Neural cell (in vitro differentiated cells): ENCODE measurements around the gene CYP3A4. TPM values are rescaled to one million over a fixed set of nuclear protein-coding genes. Genes with fewer than 3 reads are reported as not detected.

Source experiments
- H2AFZ ChIP-seq: fragments of 200-600, 300-800 bp; sonication (generic), shearing (Covaris generic); 2 replicates; pipeline ENCODE4 v1.6.0; 2014; ENCODE audit warnings: low read depth, mild to moderate bottlenecking, antibody characterized with exemption, low read length, moderate library complexity
- H3F3A ChIP-seq: fragments of 200-600 bp; shearing (Covaris generic); 2 replicates; pipeline ENCODE4 v1.6.1; 2016; ENCODE audit warnings: mild to moderate bottlenecking, moderate library complexity, mixed read lengths, antibody characterized with exemption, low read length; ENCODE audit not compliant: insufficient read depth, poor library complexity, severe bottlenecking
- H3K27ac ChIP-seq: fragments of 200-600, 300-800 bp; sonication (generic), shearing (Covaris generic); 2 replicates; pipeline ENCODE4 v1.5.1; 2014; ENCODE audit warnings: mild to moderate bottlenecking, low read length, moderate library complexity
- H3K27me3 ChIP-seq: fragments of 300-800, 200-600 bp; sonication (generic), shearing (Covaris generic); 2 replicates; pipeline ENCODE4 v1.6.0; 2014; ENCODE audit warnings: mild to moderate bottlenecking, low read depth, low read length, moderate library complexity; ENCODE audit not compliant: insufficient read depth
- H3K36me3 ChIP-seq: fragments of 300-800, 200-600 bp; sonication (generic), shearing (Covaris generic); 2 replicates; pipeline ENCODE4 v1.5.1; 2014; ENCODE audit warnings: mild to moderate bottlenecking, antibody characterized with exemption, low read length, moderate library complexity; ENCODE audit not compliant: insufficient read depth
- H3K4me2 ChIP-seq: fragments of 300-800, 200-600 bp; sonication (generic), shearing (Covaris generic); 2 replicates; pipeline ENCODE4 v1.6.0; 2014; ENCODE audit warnings: mild to moderate bottlenecking, low read length
- H3K4me3 ChIP-seq: fragments of 300-800, 200-600 bp; sonication (generic), shearing (Covaris generic); 2 replicates; pipeline ENCODE4 v1.5.1; 2014; ENCODE audit warnings: mild to moderate bottlenecking, low read length, moderate library complexity
- H3K79me2 ChIP-seq: fragments of 200-600 bp; shearing (Covaris generic); replicated peaks from 2 replicates; pipeline ENCODE4 v1.6.0; 2014; ENCODE audit warnings: mild to moderate bottlenecking, low read length, moderate library complexity; ENCODE audit not compliant: insufficient read depth
- H3K9ac ChIP-seq: fragments of 300-800, 200-600 bp; sonication (generic), shearing (Covaris generic); 2 replicates; pipeline ENCODE4 v1.6.1; 2016; ENCODE audit warnings: mild to moderate bottlenecking, low read length, mixed read lengths
- H3K9me2 ChIP-seq: fragments of 200-600 bp; shearing (Covaris generic); 2 replicates; pipeline ENCODE4 v1.6.1; 2016; ENCODE audit warnings: mild to moderate bottlenecking, low read length, mixed read lengths; ENCODE audit not compliant: insufficient read depth
- H3K9me3 ChIP-seq: fragments of 200-600, 300-800 bp; sonication (generic), shearing (Covaris generic); 2 replicates; pipeline ENCODE4 v1.6.1; 2016; ENCODE audit warnings: mild to moderate bottlenecking, mixed run types, low read length, moderate library complexity, mixed read lengths
- H4K20me1 ChIP-seq: fragments of 200-600 bp; shearing (Covaris generic); 2 replicates; pipeline ENCODE4 v1.6.1; 2016; ENCODE audit warnings: mild to moderate bottlenecking, mixed run types; ENCODE audit not compliant: insufficient read depth
- CTCF ChIP-seq: fragments of 450-650 bp; IDR thresholded peaks from 2 replicates; pipeline ENCODE4 v1.5.1; 2014; ENCODE audit warnings: antibody characterized with exemption, mild to moderate bottlenecking, moderate library complexity; ENCODE audit not compliant: poor library complexity, severe bottlenecking
- EP300 ChIP-seq: fragments of 450-650 bp; conservative IDR thresholded peaks from 2 replicates; pipeline ENCODE4 v1.6.1; 2014; ENCODE audit warnings: antibody characterized with exemption, mild to moderate bottlenecking, moderate library complexity; ENCODE audit not compliant: poor library complexity, severe bottlenecking
- EZH2 ChIP-seq: fragments of 200-600, 300-800 bp; shearing (Covaris generic), sonication (generic); IDR thresholded peaks from 2 replicates; pipeline ENCODE4 v1.6.1; 2014; ENCODE audit warnings: antibody characterized with exemption, low read length, borderline replicate concordance, mild to moderate bottlenecking; ENCODE audit not compliant: insufficient read depth, poor library complexity, severe bottlenecking
- MXI1 ChIP-seq: fragments of 450-650 bp; conservative IDR thresholded peaks from 2 replicates; pipeline ENCODE4 v1.6.1; 2014; ENCODE audit warnings: antibody characterized with exemption, mild to moderate bottlenecking; ENCODE audit not compliant: poor library complexity, severe bottlenecking
- POLR2AphosphoS5 ChIP-seq: IDR thresholded peaks from 2 replicates; pipeline ENCODE4 v1.6.1; 2012
- RAD21 ChIP-seq: fragments of 450-650 bp; conservative IDR thresholded peaks from 2 replicates; pipeline ENCODE4 v1.6.1; 2014; ENCODE audit warnings: antibody characterized with exemption, mild to moderate bottlenecking, moderate library complexity
- REST ChIP-seq: IDR thresholded peaks from 2 replicates; pipeline ENCODE4 v1.6.1; 2012; ENCODE audit warnings: borderline replicate concordance
- SMC3 ChIP-seq: fragments of 450-650 bp; conservative IDR thresholded peaks from 2 replicates; pipeline ENCODE4 v1.6.1; 2014; ENCODE audit warnings: antibody characterized with exemption, mild to moderate bottlenecking, moderate library complexity; ENCODE audit not compliant: poor library complexity
- TAF1 ChIP-seq: IDR thresholded peaks from 2 replicates; pipeline ENCODE4 v1.6.1; 2012; ENCODE audit warnings: low read depth
- polyA plus RNA-seq: library from polyadenylated mRNA; depleted of rRNA; stranded (reverse); fragments of >200 nt; gene quantifications from 2 replicates; pipeline ENCODE4 v1.2.3, GENCODE V29; 2014

The CYP3A4 gene
- polyA plus RNA-seq, 1 donor from 2014 or later = not detected

DNA sequence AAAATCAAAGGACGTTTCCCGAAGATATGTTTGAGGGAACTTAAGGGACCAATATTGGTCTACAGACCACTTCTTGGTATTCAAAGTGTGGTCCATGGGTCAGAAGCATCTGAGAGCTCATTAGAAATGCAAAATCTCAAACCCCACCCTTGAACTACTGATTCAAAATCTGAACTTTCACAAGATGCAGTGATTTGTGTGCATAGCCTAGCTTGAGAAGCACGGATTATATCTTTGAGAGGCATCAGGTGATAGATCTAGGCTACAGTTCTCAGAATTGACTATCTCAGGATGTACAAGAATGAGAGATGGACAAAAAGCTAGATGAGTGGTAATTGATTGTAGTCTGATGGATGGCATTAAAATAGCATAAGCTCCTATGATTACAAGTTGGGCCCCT, 19.5 kb downstream of the CYP3A4 start:
- Histone ChIP-seq H3K4me2 (no peak overlapping the region), H3K9me3 (no peaks in the 10 kb centered on the region), H3K36me3 (no peaks in the 10 kb centered on the region), H3K9ac (no peak overlapping the region), H3K27ac (no peak overlapping the region), H3K27me3 (no peaks in the 10 kb centered on the region), H3K9me2 (no peaks in the 10 kb centered on the region), H3F3A (no peaks in the 10 kb centered on the region), H3K4me3 (no peak overlapping the region), H2AFZ (no peak overlapping the region), H4K20me1 (no peaks in the 10 kb centered on the region), H3K79me2 (no peaks in the 10 kb centered on the region)
- TF ChIP-seq EZH2 = no peak
- TF ChIP-seq RAD21 = no peak

- Histone ChIP-seq H3F3A (no peaks in the 10 kb centered on the region), H3K4me3 (no peak overlapping the region), H2AFZ (no peak overlapping the region), H3K4me2 (no peak overlapping the region), H4K20me1 (no peaks in the 10 kb centered on the region), H3K9ac (no peak overlapping the region), H3K79me2 (no peaks in the 10 kb centered on the region), H3K9me2 (no peaks in the 10 kb centered on the region), H3K36me3 (no peaks in the 10 kb centered on the region), H3K27ac (no peak overlapping the region), H3K9me3 (no peaks in the 10 kb centered on the region), H3K27me3 (no peaks in the 10 kb centered on the region)
- TF ChIP-seq TAF1 = no peak
- TF ChIP-seq SMC3 = no peak
These were observed 21.2 kb downstream of the CYP3A4 start for GRCh38 chr7:99762680-99763327.

DNA sequence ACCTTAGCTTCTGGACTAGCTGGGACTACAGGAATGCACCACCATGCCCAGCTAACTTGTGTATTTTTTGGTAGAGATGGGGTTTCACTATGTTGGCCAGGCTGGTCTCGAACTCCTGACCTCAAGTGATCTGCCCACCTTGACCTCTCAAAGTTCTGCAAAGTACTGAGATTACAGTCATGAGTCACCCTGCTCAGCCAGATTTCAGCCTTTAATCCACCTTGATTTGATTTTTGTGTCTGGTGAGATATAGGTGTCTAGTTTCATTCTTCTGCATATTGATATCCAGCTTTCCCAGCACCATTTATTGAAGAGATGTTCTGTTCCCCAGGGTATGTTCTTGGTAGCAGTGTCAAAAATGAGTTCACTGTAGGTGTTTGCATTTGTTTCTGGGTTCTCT, 28.9 kb downstream of the CYP3A4 start:
- Histone ChIP-seq H3F3A (no peaks in the 10 kb centered on the region), H3K27me3 (no peaks in the 10 kb centered on the region), H3K4me2 (no peak overlapping the region), H4K20me1 (no peaks in the 10 kb centered on the region), H3K79me2 (no peaks in the 10 kb centered on the region), H3K27ac (no peak overlapping the region), H2AFZ (no peak overlapping the region), H3K9ac (no peak overlapping the region), H3K9me2 (no peaks in the 10 kb centered on the region), H3K4me3 (no peak overlapping the region), H3K9me3 (no peaks in the 10 kb centered on the region), H3K36me3 (no peaks in the 10 kb centered on the region)
- TF ChIP-seq CTCF = no peak
- TF ChIP-seq EZH2 = no peak
- TF ChIP-seq RAD21 = no peak
- no peak for TF ChIP-seq REST
- TF ChIP-seq EP300 = no peak
- no peak for TF ChIP-seq TAF1
- no peak for TF ChIP-seq MXI1
- TF ChIP-seq SMC3 = no peak
- no peak for TF ChIP-seq POLR2AphosphoS5
